Measurements from ENCODE around the gene TMUB1.

Gene TMUB1

DNA sequence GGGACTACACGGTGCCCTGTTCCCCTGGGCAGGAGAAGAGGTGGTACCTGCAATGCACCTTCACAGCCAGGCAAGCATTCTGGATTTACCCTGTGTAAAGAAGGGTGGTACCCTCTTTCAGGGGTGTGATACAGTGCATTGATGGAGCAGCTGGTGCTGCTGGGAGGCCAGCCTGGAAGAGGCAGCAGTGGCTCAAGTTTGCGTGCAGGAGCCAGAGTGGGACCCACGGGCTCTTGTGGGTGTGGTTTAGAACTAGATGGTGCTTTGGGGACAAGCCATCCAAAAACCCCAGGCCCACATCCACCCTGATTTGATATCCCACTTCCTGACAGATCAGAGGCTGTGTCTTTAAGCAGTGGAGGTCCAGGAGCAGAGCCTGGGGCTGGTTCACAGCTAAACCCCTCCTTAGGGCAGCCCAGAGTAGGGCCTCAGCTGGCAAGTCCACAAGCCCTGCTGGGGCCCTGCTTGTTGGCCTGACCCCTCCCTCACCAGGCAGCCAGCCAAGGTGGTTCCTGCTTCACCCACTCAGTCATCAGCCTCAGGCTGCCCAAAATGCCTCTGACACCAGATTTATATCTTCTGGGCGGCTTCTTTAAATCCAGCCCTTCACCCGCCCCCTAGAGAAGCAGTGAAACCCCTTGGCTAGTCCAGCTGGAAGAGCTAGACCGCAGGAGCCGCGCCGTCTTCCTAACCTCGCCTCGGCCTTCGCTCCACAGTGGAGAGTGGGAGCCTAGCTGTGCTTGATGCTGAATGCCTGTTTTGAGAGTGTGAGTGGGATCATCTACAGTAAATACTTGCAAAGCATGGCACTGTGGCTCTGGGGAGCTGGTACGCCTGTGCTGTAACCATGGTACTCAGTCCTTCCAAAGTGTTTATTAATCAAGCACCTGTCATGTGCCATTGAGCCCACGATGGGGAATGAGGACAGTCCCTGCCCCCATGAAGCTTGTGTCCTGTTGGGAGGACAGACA is 36.4 kb downstream of the TMUB1 start:
- H2AFZ ChIP-seq (ENCODE audit: low read length) = no peak overlapping the region
- H4K20me1 ChIP-seq (ENCODE audit: insufficient read depth, low read length) = no peaks in the 10 kb centered on the region
- no peaks in the 10 kb centered on the region for H3K9me2 ChIP-seq (replicated peaks; ENCODE audit: insufficient read depth, low read length)
- H3K27ac ChIP-seq (ENCODE audit: low read length) = no peak overlapping the region
- TF ChIP-seq CTCF (IDR thresholded peaks at IDR 0.05; ENCODE audit: low read length) (no peak), EZH2 (optimal IDR thresholded peaks at IDR 0.05; ENCODE audit: low read depth, low read length) (no peak), EZH2phosphoT487 (IDR thresholded peaks at IDR 0.05; ENCODE audit: low read length) (no peak)
- H3K4me1 ChIP-seq (ENCODE audit: low read length) = no peaks in the 10 kb centered on the region
- DNase-seq = no peak
- no peaks in the 10 kb centered on the region for H3F3A ChIP-seq (ENCODE audit: insufficient read depth, low read length)
- H3K79me2 ChIP-seq (ENCODE audit: low read length) = no peaks in the 10 kb centered on the region
- H3K27me3 ChIP-seq (replicated peaks; ENCODE audit: insufficient read depth, low read length) = peaks cover 18% of the 10 kb centered on the region
- no peaks in the 10 kb centered on the region for H3K36me3 ChIP-seq (replicated peaks; ENCODE audit: insufficient read depth, low read length)
- no peaks in the 10 kb centered on the region for H3K9me3 ChIP-seq (replicated peaks; ENCODE audit: insufficient read depth, low read length)
- H3K4me2 ChIP-seq (ENCODE audit: low read depth, low read length) = no peak overlapping the region
- H3K4me3 ChIP-seq (ENCODE audit: low read length) = no peak overlapping the region
- H3K9ac ChIP-seq (ENCODE audit: low read length) = no peak overlapping the region

DNA sequence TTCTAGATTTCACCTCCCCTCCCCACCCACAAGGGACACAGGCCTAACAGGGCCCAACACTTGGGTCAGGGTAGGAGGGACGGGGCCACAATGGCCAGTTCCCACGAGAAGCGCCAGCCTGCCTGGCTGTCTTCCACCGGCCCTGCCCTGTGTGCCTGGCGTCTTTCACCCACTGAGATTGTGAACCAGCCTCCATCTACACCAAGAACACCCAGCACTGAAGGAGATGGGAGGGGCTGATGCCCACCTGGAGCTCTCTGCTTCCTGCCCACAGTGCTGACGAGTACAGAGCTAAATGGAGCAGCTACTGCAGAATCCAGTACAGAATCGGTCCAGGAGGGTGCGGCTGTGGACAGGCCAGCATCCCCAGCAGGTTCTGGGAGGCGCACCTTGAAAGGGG is 37.3 kb downstream of the TMUB1 start:
- Histone ChIP-seq H3K9me3 (replicated peaks; ENCODE audit: insufficient read depth, low read length) (no peaks in the 10 kb centered on the region), H3K36me3 (replicated peaks; ENCODE audit: insufficient read depth, low read length) (no peaks in the 10 kb centered on the region), H3K27ac (ENCODE audit: low read length) (no peak overlapping the region), H2AFZ (ENCODE audit: low read length) (no peak overlapping the region), H3F3A (ENCODE audit: insufficient read depth, low read length) (no peaks in the 10 kb centered on the region), H3K27me3 (replicated peaks; ENCODE audit: insufficient read depth, low read length) (peaks cover 15% of the 10 kb centered on the region), H4K20me1 (ENCODE audit: insufficient read depth, low read length) (no peaks in the 10 kb centered on the region), H3K4me1 (ENCODE audit: low read length) (no peaks in the 10 kb centered on the region), H3K9me2 (replicated peaks; ENCODE audit: insufficient read depth, low read length) (no peaks in the 10 kb centered on the region), H3K4me3 (ENCODE audit: low read length) (no peak overlapping the region), H3K4me2 (ENCODE audit: low read depth, low read length) (no peak overlapping the region), H3K79me2 (ENCODE audit: low read length) (no peaks in the 10 kb centered on the region), H3K9ac (ENCODE audit: low read length) (no peak overlapping the region)
- no peak for TF ChIP-seq CTCF (IDR thresholded peaks at IDR 0.05; ENCODE audit: low read length)
- TF ChIP-seq EZH2 (optimal IDR thresholded peaks at IDR 0.05; ENCODE audit: low read depth, low read length) = no peak
- no peak for TF ChIP-seq EZH2phosphoT487 (IDR thresholded peaks at IDR 0.05; ENCODE audit: low read length)
- DNase-seq = no peak

- Histone ChIP-seq H3K9me3 (replicated peaks; ENCODE audit: insufficient read depth, low read length) (no peaks in the 10 kb centered on the region), H3K9me2 (replicated peaks; ENCODE audit: insufficient read depth, low read length) (no peaks in the 10 kb centered on the region), H3K4me3 (ENCODE audit: low read length) (no peak overlapping the region), H3F3A (ENCODE audit: insufficient read depth, low read length) (no peaks in the 10 kb centered on the region), H3K27ac (ENCODE audit: low read length) (no peak overlapping the region), H3K9ac (ENCODE audit: low read length) (no peak overlapping the region), H3K36me3 (replicated peaks; ENCODE audit: insufficient read depth, low read length) (no peaks in the 10 kb centered on the region), H4K20me1 (ENCODE audit: insufficient read depth, low read length) (no peaks in the 10 kb centered on the region), H3K4me2 (ENCODE audit: low read depth, low read length) (no peak overlapping the region), H3K27me3 (replicated peaks; ENCODE audit: insufficient read depth, low read length) (peaks cover 8% of the 10 kb centered on the region), H3K4me1 (ENCODE audit: low read length) (no peaks in the 10 kb centered on the region), H3K79me2 (ENCODE audit: low read length) (no peaks in the 10 kb centered on the region), H2AFZ (ENCODE audit: low read length) (no peak overlapping the region)
- no peak for DNase-seq
- TF ChIP-seq EZH2phosphoT487 (IDR thresholded peaks at IDR 0.05; ENCODE audit: low read length) (no peak), CTCF (IDR thresholded peaks at IDR 0.05; ENCODE audit: low read length) (no peak), EZH2 (optimal IDR thresholded peaks at IDR 0.05; ENCODE audit: low read depth, low read length) (no peak)
Measured at GRCh38 chr7:151045262-151045661, 38.0 kb downstream of the TMUB1 start.

Data from MM.1S (cell line).